GM19239 (cell line): ENCODE measurements around the gene FRZB.

ENCODE experiments used
- DNase-seq: peaks from one replicate; pipeline ENCODE4 v3.0.0; 2011; ENCODE audit warnings: low spot score; ENCODE audit not compliant: insufficient read length
- FAIRE-seq: peaks from 2 replicates; lab custom pipeline; 2011; peaks lifted over from hg19 to GRCh38; lab: Jason Lieb, UNC

The FRZB gene

GRCh38 chr2:182814380-182814779, 52.1 kb downstream of the FRZB start:
- FAIRE-seq: no peak
- DNase-seq: no peak

DNA sequence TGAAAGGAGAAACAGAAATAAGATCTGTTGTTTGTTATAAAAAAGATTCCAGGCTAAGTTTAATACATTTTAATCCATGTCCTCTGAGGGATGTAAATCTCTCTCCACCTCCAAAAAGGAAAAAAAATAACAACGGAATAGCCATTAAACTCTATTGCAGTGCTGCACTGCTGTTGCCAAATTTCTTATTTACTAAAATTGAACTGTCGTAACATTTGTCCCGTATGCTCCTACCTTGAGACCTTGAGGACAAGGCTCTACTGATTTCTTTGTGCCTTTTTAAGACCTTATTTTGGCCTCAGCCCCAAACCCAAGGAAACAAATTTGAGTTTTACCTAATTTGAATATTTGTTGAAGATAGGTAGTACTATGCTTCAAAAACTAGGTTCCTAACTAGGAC, 56.4 kb downstream of the FRZB start:
- no peak for DNase-seq
- FAIRE-seq: no peak

DNA sequence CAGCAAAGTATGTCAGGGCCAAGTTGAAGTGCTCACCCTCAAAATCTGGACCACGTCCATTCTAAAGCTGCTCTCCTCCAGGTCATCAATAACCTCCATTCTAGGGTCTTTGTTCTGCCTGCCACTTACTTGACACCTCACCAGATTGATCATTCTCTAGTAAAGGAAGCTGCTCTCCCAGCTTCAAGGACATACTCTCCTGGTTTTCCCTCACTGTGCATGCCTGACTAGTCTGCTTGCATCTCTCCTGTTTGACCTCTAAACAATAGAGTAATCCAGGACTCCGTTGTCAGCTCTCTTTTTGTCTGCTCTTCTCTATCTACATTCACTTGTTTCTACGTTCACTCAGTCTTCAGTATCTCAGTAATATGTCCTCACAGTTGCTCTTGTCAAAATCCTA, 59.1 kb downstream of the FRZB start:
- DNase-seq: no peak

GRCh38 chr2:182804128-182804527, 62.3 kb downstream of the FRZB start:
- DNase-seq: no peak
- FAIRE-seq: no peak

More for the DNA sequence above, 59.1 kb downstream of the FRZB start:
- no peak for FAIRE-seq

DNA sequence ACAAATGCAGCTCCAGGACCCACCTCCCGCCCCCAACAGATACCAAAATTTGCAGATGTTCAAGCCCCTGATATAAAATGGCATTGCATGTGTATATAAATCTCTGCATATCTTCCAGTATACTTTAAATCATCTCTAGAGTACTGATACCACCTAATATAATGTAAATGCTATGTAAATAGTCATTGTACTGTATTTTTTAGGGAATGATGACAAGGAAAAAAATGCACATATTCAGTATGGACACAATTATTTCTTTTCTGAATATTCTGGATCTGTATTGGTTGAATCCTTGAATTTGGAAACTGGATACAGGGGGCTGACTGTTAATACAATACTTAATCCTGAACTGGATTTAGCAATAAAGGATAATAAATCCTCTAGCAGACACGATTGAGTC, 67.7 kb downstream of the FRZB start:
- DNase-seq: no peak
- no peak for FAIRE-seq

- FAIRE-seq: no peak
- no peak for DNase-seq
Measured at GRCh38 chr2:182792441-182792840, 74.0 kb downstream of the FRZB start.

GRCh38 chr2:182784777-182785176, 81.7 kb downstream of the FRZB start:
- DNase-seq: peak; percentile 4

GRCh38 chr2:182784058-182784706, 82.3 kb downstream of the FRZB start:
- DNase-seq: no peak
- no peak for FAIRE-seq

More at GRCh38 chr2:182784777-182785176, 81.7 kb downstream of the FRZB start:
- FAIRE-seq: peak; percentile 63
